Urothelium cell line (cell line): ENCODE results near the gene DMRTB1.

ENCODE experiments used
- DNase-seq: peaks from one replicate; pipeline ENCODE4 v3.0.0; 2011; ENCODE audit warnings: low spot score, mixed read lengths
- FAIRE-seq: peaks from 2 replicates; lab custom pipeline; 2011; peaks lifted over from hg19 to GRCh38; lab: Jason Lieb, UNC

Gene DMRTB1

DNA sequence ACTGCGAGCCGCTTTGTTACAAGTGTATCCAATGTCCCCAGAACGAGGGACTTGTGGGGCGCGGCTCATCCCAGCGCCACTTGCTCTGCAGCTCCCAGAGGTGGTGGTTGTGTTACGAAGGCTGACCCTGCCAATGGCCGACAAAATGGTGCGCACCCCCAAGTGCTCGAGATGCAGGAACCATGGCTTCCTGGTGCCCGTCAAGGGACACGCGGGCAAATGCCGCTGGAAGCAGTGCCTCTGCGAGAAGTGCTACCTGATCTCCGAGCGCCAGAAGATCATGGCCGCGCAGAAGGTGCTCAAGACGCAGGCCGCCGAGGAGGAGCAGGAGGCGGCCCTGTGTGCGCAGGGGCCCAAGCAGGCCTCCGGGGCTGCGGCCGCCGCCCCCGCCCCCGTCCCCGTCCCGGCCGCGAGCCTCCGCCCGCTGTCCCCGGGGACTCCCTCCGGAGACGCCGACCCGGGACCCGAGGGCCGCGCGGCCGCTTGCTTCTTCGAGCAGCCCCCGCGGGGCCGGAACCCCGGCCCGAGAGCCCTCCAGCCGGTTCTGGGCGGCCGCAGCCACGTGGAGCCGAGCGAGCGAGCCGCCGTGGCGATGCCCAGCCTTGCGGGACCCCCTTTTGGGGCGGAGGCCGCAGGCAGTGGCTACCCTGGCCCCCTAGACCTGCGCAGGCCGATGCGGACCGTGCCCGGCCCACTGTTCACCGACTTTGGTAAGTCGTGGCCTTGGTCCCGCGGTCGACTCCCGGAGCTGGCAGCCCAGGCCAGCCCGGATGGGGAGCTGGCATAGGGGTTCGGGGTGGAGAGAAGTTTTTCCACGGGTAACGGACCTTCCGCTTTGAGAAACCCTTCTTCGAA lies at the start of gene DMRTB1:
Gene DMRTB1 (plus strand): TSS at position 79 of the 855 bp plus-strand sequence. CDS start 55 bp downstream, at position 134.
- FAIRE-seq, result no peak
- no peak for DNase-seq

GRCh38 chr1:53409695-53410094 lies 49.5 kb upstream of the DMRTB1 start:
- peak; percentile 30 for FAIRE-seq
- DNase-seq, result no peak

- DNase-seq, result no peak
- peak; percentile 46 for FAIRE-seq
Observed at GRCh38 chr1:53410100-53410541, 49.1 kb upstream of the DMRTB1 start.

DNA sequence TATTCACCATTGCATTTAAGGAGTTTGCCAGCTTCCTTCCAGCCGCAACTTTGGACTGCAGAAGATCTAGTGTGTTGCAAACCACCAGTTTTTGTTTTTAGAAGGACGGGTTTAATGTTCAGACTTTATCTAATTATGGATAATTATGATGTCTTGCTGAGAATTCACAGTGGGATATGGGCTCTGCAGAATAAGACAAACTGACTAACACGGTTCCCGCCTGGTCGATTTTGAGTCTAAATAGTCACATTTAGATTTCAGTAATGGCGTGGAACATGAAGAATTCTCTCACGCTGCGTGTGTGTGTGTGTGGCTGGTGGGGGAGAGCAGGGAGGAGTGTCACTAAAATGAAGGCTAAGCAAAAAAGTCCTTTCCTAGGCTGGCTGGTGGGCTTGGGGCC lies 48.5 kb upstream of the DMRTB1 start:
- DNase-seq, result no peak

DNA sequence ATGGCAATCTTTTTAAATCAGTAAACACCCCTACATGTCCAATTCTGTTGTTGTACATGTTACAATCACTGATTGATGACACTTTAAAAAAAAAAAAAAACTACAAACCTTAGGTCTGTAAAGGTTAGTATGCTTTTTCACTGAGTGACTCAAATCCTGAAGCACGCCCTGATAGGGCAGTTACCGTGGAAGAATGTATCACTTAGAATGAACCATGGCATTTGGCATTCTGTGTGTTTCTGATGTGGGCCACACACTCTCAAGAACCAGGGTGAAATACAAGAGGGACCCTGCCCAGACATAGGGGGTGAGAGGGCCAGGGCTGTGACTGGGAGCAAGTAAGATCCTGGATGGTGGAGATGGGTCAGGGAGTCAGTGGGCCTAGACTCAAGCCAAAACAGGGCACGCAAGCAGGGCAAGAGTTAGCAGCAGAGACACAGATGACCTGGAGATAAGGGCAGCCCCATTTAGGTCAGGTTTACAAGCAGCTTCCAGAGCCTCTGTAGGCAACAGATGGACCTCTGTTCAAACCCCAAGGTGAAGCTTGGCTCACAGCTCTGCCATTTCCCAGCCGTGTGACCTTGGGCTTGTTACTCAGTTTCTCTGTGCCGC lies 47.6 kb upstream of the DMRTB1 start:
- no peak for DNase-seq
- peak; percentile 30 for FAIRE-seq

More for the DNA sequence above, 48.5 kb upstream of the DMRTB1 start:
- no peak for FAIRE-seq

GRCh38 chr1:53412285-53413174 lies 46.7 kb upstream of the DMRTB1 start:
- peak; percentile 68 for FAIRE-seq
- no peak for DNase-seq

GRCh38 chr1:53413175-53414001 lies 45.8 kb upstream of the DMRTB1 start:
- DNase-seq (peak; percentile 92), FAIRE-seq (peak; percentile 93)

- no peak for FAIRE-seq
- no peak for DNase-seq
Observed at GRCh38 chr1:53414632-53415031, 44.6 kb upstream of the DMRTB1 start.

DNA sequence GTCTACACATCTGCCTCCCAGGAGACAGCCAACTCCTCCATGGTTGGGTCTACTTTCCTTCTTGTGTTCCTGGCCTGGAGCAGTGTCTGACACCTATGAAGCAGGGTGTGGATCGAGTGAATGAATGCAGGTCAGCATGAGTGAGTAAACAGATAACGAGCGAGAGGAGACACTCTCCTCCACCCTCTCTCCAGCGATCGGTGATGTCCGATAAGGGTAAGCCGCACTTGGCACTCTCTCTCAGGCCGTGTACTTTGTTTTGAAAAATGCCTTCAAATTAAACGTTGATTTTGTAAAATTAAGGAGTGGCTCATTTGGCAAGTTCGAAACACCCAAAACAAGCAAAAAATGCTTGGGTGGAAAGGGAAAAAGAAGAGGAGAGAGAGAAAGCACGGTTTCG lies 43.8 kb upstream of the DMRTB1 start:
- no peak for DNase-seq
- no peak for FAIRE-seq

GRCh38 chr1:53416269-53416813 lies 42.9 kb upstream of the DMRTB1 start:
- DNase-seq (no peak), FAIRE-seq (no peak)

DNA sequence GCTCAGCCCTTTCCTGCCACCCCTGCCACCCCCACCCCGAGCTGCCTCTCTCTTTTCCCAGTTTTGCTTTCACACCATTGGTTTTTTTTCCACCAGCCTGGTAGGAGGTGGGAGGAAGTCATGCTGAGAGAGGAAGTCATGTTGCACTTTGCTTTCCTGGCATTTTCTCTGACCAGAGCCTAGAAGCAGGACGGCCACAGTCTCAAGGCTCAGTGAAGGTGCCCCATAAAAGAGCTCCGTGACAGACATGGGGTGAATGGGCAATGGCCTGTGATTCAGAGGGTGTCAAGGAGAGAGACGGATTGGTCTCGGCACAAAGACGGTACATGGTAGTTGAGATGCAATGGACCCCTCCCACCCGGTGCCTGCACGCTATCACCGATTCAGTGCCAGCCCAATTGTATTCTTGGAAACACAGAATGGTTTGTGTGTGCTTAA lies 42.1 kb upstream of the DMRTB1 start:
- no peak for DNase-seq
- FAIRE-seq, result no peak

DNA sequence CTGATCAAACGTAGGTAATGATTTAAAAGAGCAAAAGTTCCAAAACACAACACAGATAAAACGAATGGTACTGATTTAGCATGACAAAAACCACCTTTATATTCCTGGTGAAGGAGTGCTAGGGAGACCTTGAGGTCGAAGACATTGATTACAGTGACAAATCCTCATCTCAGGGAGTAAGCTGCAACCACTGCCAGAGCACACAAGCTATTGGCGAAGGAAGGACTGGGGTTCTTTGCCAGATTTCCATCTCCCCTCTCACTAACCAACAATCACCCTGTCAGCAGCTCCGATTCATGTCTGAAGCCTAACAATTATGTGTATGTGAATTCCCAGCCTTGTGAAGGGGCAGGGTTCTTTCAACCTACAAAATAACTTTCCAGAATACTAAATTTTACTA lies 40.2 kb upstream of the DMRTB1 start:
- FAIRE-seq, result no peak
- DNase-seq, result no peak

GRCh38 chr1:53420341-53420740 lies 38.9 kb upstream of the DMRTB1 start:
- FAIRE-seq (no peak), DNase-seq (no peak)

DNA sequence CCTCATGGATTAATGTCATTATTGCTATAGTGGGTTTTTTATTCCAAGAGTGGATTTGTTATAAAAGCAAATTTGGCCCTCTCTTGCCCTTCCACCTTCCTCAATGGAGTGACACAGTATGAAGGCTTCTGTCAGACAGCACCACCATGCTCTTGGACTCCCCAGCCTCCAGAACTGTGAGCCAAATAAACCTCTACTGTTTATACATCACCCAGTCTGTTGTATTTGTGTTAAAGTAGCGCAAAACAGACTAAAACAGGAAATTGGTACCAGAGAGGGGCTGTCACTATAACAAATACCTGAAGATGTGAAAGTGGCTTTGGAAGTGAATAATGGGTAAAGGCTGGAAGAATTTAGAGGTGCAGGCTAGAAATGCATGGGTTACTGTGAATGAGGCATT lies 38.0 kb upstream of the DMRTB1 start:
- DNase-seq (no peak), FAIRE-seq (no peak)

GRCh38 chr1:53430261-53430660 lies 28.9 kb upstream of the DMRTB1 start:
- FAIRE-seq, result no peak
- no peak for DNase-seq

GRCh38 chr1:53430779-53431178 lies 28.4 kb upstream of the DMRTB1 start:
- FAIRE-seq (no peak), DNase-seq (no peak)

GRCh38 chr1:53431244-53431643 lies 28.0 kb upstream of the DMRTB1 start:
- FAIRE-seq (no peak), DNase-seq (no peak)

GRCh38 chr1:53431805-53432565 lies 27.2 kb upstream of the DMRTB1 start:
- FAIRE-seq (no peak), DNase-seq (no peak)

GRCh38 chr1:53432611-53433010 lies 26.6 kb upstream of the DMRTB1 start:
- FAIRE-seq, result no peak
- no peak for DNase-seq
